Measurements from ENCODE around the gene BICD2.

- TF ChIP-seq CTCF (IDR thresholded peaks at IDR 0.05; ENCODE audit: low read depth, low read length, poor library complexity, severe bottlenecking): peak; percentile 55
- TF ChIP-seq EZH2phosphoT487 (IDR thresholded peaks at IDR 0.05; ENCODE audit: borderline replicate concordance, low read length): no peak
Measured at GRCh38 chr9:92728831-92729734, 35.5 kb downstream of the BICD2 start.
